ENCODE measurements around the gene EFTUD2.

EFTUD2 gene

DNA sequence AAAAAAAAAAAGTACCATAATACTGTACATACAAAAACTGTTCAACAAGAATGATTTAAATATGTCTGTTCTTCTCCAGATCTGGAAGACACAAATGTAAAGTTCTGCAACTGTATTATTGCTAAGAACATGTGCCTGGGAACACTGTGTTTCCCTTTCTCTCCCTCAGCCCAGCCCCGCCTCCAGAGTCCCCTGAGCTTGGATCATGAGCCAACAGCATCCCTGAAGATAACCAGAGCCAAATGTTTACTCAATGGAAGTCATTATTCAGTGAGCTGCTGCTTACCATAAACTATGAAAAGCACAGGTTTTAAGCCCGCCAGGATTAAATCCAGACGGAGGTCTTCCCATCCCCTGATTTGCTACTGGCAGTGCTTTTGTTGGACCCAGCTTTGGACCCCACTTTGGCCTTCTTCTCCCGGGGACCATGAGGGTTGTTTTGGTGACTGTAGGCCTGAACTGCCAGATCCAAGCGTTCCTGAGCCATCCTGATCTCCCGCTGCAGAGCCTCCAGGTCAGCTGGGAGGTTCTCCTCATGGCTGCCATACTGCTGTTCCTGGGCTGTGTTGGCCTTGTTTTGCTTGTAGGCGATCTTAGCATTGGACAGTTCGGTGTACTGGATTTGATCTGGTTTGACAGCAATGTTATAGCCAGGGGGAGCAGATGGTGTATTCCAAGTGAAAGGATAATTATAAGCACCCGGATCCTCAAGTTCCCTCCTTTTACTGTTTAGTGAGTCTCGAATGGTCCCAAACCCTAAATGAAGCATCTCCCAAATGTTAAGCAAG is 94.7 kb downstream of the EFTUD2 start:
- no peak for DNase-seq

GRCh38 chr17:44801880-44802279 is 97.4 kb downstream of the EFTUD2 start:
- no peak for DNase-seq
